NCI-H82 (cell line): Measurements from ENCODE around the gene CAMK1D.
A peak's percentile ranks its signal among the peaks of the same experiment; 100 is the strongest.
"Not testable (repeated sequence)": the region's sequence is repeated elsewhere in the genome, so short reads cannot be mapped to it uniquely, and the experiment has no call there.

Experiments
- DNase-seq: peaks from one replicate; lab custom pipeline; 2025; lab: John Stamatoyannopoulos, UW

The CAMK1D gene

DNA sequence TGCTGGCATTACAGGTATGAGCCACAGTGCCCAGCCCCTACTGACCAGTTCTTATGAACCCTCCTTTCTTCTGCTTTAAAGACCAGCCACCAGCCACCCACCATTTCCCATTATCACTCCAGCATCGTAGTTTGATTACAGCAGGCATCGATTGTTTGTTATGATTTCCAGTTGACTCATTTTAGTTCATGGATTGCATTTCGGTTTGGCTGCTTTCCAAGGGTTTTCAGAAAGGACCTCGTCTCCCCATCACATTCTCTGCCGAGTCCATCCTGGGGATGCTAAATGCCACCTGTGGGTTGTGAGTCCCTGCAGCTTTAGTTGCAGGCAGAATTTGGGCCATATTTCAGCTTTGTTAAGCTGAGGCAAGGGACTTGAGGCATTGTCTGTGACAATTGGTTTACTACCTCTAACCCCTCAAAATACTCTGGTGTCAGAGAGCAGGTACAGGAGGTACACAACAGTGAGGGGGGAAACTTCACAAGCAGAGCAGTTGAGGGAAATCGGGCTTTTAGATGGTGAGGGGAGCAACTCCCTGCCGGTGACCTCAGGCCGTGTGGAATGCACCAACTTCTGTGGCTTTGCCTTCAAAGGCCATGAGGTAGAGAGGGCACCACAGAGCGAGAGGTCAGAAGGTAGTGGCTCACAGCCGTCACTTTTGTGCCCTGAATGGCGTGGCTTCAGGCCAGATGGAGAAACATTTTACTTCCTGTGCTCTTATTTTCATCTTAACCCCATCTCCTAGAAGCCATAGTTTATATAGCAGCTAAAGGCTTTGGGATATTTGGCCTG is 448.3 kb downstream of the CAMK1D start:
- DNase-seq: no peak

DNA sequence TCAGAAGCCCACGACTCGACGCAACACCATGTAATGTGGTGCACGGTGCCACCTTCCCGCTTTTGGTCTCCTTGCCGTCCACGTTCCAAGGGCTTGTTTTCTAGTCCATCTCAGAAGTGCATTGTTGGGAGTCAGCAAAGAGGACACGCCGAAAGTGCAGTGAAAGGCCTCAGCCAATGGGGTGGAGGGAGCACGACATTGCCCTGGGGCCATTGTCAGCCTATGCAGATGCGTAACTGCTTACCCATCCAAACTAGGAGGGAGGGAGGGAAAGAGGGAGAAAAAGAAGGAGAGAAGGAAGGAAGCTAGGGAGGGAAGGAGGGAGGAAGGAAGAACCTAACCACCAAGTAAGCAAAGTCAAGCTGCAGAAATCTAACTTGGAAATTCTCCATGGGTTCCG is 449.8 kb downstream of the CAMK1D start:
- no peak for DNase-seq

DNA sequence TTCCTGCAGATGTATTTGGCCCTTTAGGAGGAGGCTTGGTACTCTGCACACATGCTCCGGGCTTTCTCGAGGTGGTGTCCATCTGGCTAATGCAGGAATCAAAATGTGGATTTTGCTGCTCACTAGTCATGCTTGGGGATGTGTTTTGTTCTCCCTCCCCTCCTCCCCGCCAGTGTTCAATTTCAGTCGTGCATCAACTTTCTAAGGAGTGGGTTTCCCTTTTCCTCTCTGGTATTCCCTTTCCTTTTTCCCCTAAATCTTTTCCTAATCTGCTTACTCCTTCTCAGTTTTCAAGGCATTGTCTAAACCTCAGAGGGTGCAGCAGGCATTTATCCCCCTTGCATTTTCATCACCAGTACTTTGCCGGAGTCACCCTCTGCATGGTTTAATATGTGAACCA is 450.4 kb downstream of the CAMK1D start:
- no peak for DNase-seq

DNA sequence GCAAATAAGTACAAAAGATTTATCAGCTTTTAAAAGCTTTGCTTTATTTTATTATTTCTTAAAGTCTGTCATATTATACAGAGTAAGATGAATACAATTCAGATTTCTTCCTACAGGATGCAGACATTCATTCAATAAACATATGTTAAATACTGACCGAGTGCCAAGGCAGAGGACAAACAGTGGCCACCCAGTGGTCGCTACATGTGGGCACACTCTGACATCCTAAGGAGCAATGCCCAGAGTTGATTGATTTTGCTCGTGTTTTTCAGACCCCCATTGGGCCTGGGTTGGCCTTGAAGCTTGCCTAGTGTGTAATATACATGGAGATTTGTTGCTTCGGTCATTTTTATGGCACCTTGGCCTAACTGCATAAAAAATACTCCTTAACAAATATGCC is 451.0 kb downstream of the CAMK1D start:
- no peak for DNase-seq

DNA sequence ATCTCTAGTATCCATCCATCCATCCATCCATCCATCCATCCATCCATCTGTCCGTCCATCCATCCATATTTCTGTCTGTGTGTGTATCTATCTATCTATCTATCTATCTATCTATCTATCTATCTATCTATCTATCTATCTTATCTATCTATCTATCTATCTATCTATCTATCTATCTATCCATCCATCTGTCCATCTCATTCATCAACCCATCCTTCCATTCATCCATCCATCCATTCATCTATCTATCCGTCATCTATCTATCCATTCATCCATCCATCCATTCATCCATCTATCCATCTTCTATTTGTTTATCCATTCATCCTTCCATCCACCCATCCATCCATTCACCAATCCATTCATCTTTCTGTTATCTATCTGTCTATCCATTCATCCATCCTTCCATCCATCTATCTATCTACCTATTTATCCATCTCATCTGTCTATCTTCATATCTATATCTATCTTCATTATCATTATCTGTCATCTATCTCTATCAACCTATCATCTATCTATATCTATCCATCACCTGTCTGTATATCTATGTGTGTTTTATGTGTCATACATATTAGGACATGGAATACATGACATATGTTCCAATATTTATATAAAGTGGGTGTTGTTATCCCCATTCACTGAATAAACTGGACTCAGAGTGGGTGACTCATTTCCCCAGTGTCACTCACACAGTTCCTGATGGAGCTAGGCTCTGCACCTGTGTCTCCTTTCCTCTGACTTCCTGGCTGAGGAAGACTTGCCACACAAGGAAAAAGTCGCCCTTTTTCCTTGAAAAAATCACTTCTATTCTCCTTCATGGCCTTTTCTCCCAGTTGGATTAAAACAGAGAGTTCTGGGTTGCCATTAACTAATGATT is 452.1 kb downstream of the CAMK1D start:
- no peak for DNase-seq

DNA sequence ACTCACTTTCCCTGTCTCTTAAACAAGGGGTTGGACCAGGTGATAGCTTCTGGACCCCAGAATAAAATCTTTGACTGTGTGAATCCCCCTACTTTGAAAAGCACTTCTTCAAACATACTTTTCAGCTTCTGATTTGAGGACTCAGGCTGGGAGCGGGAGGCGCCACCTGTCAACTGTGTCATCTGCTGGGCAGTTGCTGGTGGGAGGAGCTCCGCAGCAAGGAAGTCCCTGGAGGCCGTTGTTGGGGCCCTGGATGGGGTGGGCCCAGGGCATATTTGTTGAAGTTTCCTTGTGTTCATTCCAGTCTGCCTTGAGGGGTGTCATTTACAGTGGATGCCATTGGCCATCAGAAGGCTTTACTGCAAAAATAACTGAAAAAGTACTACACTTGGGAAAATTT is 454.4 kb downstream of the CAMK1D start:
- DNase-seq: no peak

DNA sequence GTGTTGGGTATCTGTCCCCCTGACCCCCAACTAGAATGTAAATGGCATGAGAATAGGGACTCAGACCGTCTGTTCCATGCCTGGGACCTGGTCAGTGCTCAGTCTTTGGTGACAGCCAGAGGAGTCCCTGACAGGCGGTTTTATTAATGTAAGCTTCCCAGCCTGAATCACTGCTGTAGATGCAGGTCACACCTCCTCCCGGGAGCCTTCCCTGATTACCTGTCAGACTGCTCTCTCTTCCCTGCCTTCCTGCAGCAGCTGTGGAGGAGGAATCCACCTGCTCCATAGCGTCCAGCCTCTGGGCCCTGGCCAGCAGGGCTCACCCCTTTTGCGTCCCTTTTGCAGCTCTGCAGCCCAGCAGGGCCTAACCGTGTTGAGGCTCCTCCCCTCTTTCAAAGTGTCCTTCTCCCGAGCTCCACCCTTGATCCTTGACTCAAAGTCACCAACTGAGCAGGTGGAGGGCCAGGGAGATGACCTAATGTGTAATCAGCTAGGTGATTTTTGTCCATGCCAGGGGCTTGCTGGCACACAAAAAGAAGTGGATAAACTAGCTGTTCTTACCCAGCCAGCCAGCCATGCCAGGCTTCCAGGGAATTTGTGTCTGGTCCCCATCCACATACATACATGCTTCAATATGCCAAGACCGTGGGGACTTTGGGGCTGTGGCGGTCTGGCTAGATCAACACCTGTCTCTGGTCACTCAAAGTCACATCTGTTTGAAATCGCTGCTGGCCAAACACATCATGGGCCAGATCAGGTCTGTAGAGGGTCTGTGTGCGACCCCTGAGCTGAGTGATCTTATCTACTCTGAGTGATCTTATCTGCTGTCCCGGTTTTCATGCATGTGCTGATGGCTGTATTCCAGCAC is 457.1 kb downstream of the CAMK1D start:
- DNase-seq: no peak

DNA sequence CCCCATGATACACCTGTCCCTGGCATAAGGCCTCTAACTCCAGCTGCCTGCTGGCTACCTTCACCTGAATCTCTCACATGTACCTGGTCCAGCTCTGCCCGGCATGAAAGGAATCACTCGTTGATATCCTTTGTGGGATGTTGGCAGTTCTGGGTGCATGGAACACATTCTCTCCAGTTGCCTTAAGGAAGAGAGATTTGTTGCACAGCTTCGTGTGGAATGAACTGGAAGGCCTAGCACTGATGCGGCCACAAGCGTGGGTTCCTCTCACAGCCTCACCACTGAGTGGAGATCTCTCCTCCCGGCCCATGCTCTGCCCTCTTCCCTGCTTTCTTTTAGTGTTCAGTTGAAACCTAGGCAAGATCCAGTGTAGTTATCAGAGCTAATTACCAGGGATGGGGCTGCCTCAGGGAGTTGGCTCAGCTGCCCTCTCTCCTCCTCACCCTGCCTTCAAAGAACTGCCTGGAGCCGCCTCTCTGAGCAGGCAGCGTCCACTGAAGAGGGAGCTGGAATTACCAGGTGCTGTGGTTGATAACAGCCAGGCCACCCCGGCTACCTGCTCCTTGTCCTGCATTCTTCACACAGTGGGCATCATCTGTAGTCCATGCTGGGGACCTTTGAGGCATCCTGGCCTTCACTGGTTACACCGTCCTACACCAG is 457.9 kb downstream of the CAMK1D start:
- DNase-seq: no peak

DNA sequence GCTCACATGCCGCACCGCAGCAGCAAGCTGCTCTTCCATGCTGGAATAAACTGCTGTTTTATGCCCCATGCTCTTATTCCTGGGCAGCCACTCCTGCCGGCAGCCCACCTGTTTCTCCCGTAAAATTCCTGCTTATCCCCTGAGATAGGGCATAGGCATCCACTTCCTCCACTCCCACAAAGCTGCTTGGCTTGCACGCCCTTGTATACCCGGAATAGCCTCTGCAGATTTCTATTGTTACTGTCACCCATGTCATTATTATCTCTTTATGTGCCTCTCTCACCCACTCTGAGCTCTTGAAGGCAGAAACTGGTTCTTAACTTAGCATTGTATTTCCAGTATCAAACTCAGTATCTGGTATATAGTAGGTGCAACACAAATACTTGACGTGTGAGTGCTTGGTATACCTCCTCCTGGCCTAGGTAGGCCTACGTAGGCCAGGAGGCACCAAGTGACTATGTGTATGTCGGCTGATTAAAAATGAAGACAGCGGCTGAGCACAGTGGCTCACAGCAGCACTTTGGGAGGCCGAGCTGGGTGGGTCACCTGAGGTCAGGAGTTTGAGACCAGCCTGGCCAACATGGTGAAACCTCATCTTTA is 458.8 kb downstream of the CAMK1D start:
- no peak for DNase-seq

DNA sequence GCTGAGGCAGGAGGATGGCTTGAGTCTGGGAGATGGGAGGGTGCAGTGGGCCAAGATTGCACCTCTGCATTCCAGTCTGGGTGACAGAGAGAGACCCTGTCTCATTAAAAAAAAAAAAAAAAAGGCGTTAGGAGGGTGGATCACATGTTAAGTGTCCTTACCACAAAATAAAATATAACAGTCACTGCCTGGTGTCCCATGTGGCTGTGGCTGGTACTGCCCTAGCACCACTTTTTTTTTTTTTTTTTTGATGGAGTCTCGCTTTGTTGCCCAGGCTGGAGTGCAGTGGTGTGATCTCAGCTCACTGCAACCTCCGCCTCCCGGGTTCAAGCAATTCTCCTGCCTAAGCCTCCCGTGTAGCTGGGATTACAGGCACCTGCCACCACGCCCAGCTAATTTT is 460.7 kb downstream of the CAMK1D start:
- DNase-seq: not testable (repeated sequence)

DNA sequence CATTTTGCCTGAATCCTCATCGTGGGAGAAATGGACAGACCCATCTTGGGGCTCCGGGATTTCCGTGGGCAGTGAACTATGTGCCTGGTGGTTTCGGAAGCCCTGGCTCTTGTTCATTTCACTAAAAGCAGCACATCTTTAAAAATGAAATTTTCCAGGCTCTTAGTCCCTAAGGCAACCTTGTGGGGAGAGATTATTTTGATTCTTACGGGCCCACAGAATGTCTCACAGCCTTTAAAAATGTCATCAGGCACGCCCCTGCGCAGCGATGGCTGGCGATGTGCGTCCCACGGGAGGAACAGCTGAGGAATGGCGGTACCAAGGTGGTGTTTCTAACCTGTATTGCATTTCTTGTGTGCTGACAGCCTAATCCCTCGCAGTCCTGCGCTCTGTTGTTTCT is 462.5 kb downstream of the CAMK1D start:
- no peak for DNase-seq

DNA sequence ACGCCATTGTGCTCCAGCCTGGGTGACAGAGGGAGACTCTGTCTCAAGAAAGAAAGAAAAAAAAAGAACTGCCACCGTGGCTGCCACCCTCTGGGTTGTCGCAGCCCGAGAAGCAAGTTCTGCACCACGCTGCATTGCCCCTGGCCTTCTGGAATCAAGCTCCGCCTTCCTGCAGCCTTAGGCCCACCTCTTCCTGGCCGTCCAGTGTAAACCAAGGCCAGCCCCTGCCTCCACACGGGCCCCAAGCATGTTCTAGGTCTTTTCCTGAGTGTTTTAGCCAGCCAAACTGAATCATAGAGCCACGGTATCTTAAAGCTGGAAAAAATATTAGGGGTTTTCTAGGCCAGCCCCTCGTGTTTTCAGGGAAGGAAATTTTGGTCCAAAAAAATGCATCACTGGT is 463.2 kb downstream of the CAMK1D start:
- DNase-seq: no peak

DNA sequence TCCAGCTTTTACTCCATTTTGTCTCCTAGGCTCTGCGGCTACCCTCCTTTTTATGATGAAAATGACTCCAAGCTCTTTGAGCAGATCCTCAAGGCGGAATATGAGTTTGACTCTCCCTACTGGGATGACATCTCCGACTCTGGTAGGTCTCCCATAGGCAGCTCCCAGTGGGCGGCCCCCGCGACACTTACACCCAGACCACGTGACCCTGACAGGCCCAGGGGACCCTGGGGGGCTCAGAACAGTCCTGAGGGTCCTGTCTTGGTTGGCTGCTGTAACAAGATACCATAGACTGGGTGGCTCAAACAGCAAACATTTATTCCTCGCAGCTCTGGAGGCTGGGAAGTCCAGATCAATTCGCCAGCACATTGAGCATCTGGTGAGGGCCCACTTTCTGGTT is 464.8 kb downstream of the CAMK1D start:
- no peak for DNase-seq

DNA sequence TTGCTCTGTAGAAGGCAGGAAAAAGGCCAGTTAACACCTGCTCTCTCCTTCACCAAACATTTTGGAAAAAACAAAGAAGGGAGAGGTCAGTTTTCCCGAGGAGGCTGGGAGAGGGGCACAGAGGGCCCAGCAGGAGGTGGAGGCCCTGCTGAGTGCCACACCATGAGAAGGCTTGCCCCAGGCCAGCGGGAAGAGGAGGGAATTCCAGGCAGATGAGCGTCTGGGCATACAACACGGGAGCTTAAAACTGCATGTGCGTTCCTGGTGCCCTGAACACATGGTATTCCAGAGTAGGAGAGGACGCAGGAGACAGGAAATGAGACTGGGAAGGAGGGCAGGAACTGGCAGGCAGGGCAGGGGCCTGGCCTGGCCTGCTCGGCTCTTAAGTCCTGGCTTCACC is 469.7 kb downstream of the CAMK1D start:
- no peak for DNase-seq

DNA sequence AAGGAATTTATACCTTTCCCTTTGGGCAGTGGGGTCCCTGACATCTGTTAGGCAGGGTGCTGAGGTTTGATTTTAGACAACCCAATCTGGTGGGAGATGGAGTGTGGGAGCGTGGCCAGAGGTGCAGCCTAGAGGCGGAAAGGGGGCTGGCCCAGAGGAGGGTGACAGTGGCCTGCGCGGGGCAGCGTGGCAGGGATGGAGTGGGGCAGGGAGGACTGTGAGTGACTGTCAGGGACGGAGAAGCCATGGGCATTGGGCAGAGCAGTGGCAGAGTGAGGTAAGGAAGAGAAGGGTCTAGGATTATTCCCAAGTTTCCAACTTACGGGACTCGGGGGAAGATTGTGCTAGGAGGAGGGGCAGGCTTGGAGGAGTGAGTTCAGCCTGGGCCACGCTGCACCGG is 470.3 kb downstream of the CAMK1D start:
- DNase-seq: no peak

DNA sequence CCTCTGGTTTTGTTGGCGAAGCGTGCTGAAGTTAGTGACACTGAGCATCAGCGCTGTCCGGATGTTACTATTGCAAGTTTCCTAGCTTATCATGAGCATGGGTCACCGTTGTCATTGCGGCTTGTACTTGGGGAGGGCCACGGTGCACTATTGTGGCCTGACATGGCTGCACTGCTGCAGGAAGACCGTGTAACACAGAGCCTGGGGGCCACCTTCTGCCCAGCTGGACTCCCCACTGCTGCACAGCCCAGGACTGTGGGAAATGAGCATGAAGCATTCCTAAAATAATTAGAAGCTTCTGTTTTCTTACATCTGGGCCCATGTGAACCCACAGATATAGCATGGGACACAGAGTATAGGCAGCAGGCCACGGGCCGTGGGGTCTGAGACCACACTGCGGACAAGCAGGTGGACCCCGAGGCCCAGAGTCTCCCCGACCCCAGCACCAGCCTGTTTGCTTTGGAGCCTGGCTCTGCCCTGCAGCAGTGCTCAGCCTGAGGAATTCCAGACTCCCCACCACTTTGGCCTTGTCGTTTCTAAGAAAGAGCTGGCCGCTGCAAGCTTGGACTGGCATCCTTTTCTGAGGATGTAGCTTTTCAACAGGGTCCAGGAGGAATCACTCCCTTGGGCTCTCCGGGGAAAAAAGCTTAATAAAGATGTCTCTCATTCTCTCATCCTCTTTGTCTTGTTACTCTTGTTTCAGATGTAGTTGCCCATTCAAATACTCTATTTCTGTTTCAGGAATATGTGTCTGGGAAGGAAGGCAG is 473.0 kb downstream of the CAMK1D start:
- no peak for DNase-seq

DNA sequence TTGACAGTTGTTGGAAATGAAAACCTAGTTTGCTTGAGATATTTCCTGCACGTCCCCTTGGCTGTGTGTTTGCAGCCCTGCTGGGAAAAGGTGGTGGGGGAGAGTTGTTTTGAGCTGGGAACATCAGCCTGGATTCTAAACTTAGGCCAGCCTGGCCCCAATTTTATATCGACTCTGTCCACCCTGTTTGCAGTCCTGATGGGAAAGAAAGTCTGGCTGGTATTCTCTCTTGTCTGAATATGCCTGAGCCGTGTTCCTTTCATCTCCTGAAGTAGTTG is 473.5 kb downstream of the CAMK1D start:
- no peak for DNase-seq

DNA sequence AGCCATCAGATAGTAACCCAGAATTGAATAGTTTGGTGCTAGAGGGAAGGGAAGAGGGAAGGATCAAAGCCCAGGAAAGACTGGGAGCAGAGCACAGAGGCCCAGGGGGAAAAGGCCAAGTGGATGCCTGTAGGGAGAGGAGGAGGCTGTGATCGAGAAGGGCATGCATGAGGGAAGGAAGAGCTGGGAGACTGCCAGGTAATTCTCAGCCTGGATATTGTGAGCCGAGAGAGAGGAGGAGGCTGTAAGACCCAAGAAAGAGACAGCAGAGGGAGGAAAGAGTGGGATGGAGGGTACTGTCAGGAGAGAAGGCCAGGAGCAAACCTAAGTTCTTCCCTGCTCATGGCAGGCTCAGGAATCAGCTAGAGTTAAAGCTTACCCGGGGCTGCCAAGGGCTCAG is 474.0 kb downstream of the CAMK1D start:
- DNase-seq: no peak

DNA sequence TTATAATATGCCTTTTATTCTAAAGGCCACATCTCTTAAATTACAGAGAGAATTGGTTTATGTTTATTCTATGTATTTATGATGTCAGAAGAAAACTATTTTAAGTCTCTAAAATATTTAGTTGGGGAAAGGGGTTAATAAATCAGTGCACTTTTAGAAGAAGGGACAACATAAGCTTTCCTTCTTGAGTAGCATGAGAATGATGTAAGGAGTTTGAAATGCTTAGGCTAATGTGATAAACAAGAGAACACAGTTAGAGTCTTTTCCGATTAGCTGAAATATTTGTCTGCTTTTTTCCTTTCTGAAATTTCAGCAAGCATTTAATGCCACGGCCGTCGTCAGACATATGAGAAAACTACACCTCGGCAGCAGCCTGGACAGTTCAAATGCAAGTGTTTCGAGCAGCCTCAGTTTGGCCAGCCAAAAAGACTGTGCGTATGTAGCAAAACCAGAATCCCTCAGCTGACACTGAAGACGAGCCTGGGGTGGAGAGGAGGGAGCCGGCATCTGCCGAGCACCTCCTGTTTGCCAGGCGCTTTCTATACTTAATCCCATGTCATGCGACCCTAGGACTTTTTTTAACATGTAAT is 476.0 kb downstream of the CAMK1D start:
- peak; percentile 41 for DNase-seq

DNA sequence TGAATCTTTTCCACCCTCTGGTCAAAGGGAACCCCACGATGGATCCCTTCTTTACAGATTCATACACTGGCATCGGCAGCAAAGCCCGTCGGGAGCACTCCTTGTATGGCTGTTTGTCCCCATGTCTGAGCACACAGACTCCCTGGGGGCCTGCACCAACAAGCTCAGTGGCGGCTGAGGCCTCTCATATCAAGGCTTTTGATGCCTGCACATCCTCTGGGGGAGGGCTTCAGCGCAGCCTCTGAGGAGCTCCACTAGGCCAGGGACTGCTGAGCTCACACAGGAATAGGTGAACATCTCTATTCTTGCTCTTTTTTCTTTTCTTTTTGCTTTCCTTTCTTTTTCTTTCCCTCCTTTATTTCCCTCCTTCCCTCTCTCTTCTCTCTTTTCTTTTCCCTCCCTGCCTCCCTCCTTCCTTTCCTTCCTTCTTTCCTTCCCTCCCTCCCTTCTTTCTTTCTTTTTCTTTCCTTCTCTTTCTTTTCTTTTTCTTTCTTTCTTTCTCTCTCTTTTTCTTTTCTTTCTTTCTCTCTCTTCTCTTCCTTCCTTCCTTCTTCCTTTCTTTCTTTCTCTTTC is 477.5 kb downstream of the CAMK1D start:
- peak; percentile 39 for DNase-seq
